Fibroblast of villous mesenchyme (primary cell): ENCODE data around the gene CEACAM16. TPM values are rescaled to one million over a fixed set of nuclear protein-coding genes. Genes with fewer than 3 reads are reported as not detected.

Experiments used
- DNase-seq: peaks from one replicate; pipeline ENCODE4 v3.0.0-alpha.2; 2010; ENCODE audit warnings: low read depth
- H3K4me3 ChIP-seq: 2 replicates; pipeline ENCODE4 v1.5.1; 2011; ENCODE audit warnings: low read depth, mild to moderate bottlenecking, low read length
- CTCF ChIP-seq: IDR thresholded peaks from 2 replicates; pipeline ENCODE4 v1.5.1; 2012; ENCODE audit warnings: low read depth, mild to moderate bottlenecking, low read length; ENCODE audit not compliant: insufficient read depth
- total RNA-seq: library from RNA; depleted of rRNA; stranded (reverse); fragments of >200 nt; gene quantifications from 2 replicates; pipeline ENCODE4 v1.2.3, GENCODE V29; 2012

CEACAM16 gene
- total RNA-seq, 1 donor, result under 0.01 TPM

DNA sequence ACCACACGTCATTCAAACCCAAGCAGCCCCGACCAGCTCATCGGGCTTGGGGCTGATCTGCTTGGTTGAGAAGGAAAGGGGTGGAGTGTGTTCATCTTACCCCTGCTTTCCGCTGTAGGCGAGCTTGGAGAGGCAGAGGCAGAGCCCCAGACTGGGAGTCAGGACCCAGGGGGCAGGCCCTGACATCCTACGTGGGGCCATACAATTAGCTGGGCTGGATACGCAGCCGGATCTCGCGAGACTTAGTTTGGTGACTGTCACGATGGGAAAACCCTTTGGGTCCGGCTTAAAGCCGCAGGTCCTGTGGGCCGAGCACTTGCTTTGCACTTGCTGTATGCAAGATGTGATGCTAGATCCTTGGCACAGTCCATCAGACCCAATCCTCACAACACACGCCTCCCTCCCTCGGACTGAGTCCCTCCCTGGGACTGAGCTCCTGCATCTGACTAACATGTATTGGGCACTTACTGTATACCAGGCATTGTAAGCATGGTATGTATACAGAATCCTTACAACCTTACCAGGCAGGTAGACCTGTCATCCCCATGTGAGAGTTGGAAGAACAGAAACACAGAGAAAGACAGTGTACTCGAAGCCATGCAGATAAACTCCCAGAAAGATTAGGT is 3.7 kb downstream of the CEACAM16 start:
- no peak overlapping the region for H3K4me3 ChIP-seq
- no peak for DNase-seq
- TF ChIP-seq CTCF, result no peak

GRCh38 chr19:44703336-44704078 is 4.6 kb downstream of the CEACAM16 start:
- no peak for DNase-seq
- no peak for TF ChIP-seq CTCF
- H3K4me3 ChIP-seq, result no peak overlapping the region

GRCh38 chr19:44704982-44705381 is 6.0 kb downstream of the CEACAM16 start:
- TF ChIP-seq CTCF, result no peak
- H3K4me3 ChIP-seq, result no peak overlapping the region
- DNase-seq, result no peak

GRCh38 chr19:44705502-44706010 is 6.6 kb downstream of the CEACAM16 start:
- no peak for TF ChIP-seq CTCF
- no peak overlapping the region for H3K4me3 ChIP-seq
- DNase-seq, result no peak

- no peak for TF ChIP-seq CTCF
- no peak overlapping the region for H3K4me3 ChIP-seq
- DNase-seq, result no peak
These were observed 7.7 kb downstream of the CEACAM16 start for GRCh38 chr19:44706506-44707236.

- no peak overlapping the region for H3K4me3 ChIP-seq
- DNase-seq, result no peak
- TF ChIP-seq CTCF, result no peak
These were observed 8.8 kb downstream of the CEACAM16 start for GRCh38 chr19:44707794-44708193.
